Activated B cell treated with CpG ODN at 0.5 μM for 24 hours (primary cell): Measurements from ENCODE around the gene ARHGEF4. TPM values are rescaled to one million over a fixed set of nuclear protein-coding genes. Genes with fewer than 3 reads are reported as not detected.

Experiments
- ATAC-seq: fragments of 200-7000 bp; cut with Tn5 transposase; one replicate; pipeline ENCODE4 v1.10.0; 2021; ENCODE audit warnings: low read depth, mild to moderate bottlenecking, moderate library complexity
- CTCF ChIA-PET: fragments of 350-600 bp; sonication (Branson Sonifier 250); formaldehyde crosslinking; loops from one replicate; lab custom pipeline; 2021; ENCODE audit warnings: antibody characterized with exemption; lab: Charles Lee
- POLR2A ChIA-PET: fragments of 350-600 bp; sonication (Branson Sonifier 250); formaldehyde crosslinking; loops from one replicate; lab custom pipeline; 2021; ENCODE audit warnings: antibody characterized with exemption; lab: Charles Lee
- DNase-seq: peaks from one replicate; pipeline ENCODE4 v3.0.0; 2022
- H3K27ac Mint-ChIP-seq: one replicate; pipeline ENCODE4 v1.8.0; 2020; ENCODE audit warnings: mixed read lengths
- H3K27me3 Mint-ChIP-seq: one replicate; pipeline ENCODE4 v1.8.0; 2021; ENCODE audit warnings: mixed read lengths
- H3K36me3 Mint-ChIP-seq: one replicate; pipeline ENCODE4 v1.8.0; 2021; ENCODE audit warnings: low read depth, mixed read lengths
- H3K4me1 Mint-ChIP-seq: one replicate; pipeline ENCODE4 v1.8.0; 2021; ENCODE audit warnings: mixed read lengths
- H3K4me3 Mint-ChIP-seq: one replicate; pipeline ENCODE4 v1.8.0; 2020; ENCODE audit warnings: mild to moderate bottlenecking, mixed read lengths
- H3K9me3 Mint-ChIP-seq: one replicate; pipeline ENCODE4 v1.8.0; 2020; ENCODE audit warnings: mixed read lengths
- CTCF ChIP-seq: fragments of 200-600 bp; IDR thresholded peaks from one replicate; pipeline ENCODE4 v1.8.0; 2022; ENCODE audit warnings: antibody characterized with exemption, mild to moderate bottlenecking
- intact Hi-C: fragments of 100-400 bp; cut with micrococcal nuclease; formaldehyde crosslinking; loops from one replicate; pipeline ENCODE4 v1.15.1; 2024
- total RNA-seq: library from RNA; stranded (reverse); gene quantifications from 2 replicates; pipeline ENCODE4 v1.2.3, GENCODE V29; 2022

The ARHGEF4 gene
- total RNA-seq, 1 donor from 2014 or later = 0.29 TPM

GRCh38 chr2:130912471-130912870 lies 75.8 kb downstream of the ARHGEF4 start:
- no peak overlapping the region for H3K27ac Mint-ChIP-seq

GRCh38 chr2:130913891-130914290 lies 77.2 kb downstream of the ARHGEF4 start:
- H3K4me3 Mint-ChIP-seq = no peak overlapping the region
- DNase-seq (no peak), ATAC-seq (no peak)
- no peak for TF ChIP-seq CTCF
- H3K36me3 Mint-ChIP-seq = no peaks in the 10 kb centered on the region
- H3K27ac Mint-ChIP-seq = no peak overlapping the region
- peaks cover 24% of the 10 kb centered on the region for H3K27me3 Mint-ChIP-seq
- CTCF ChIA-PET = no interaction called here
- no peaks in the 10 kb centered on the region for H3K9me3 Mint-ChIP-seq
- no peaks in the 10 kb centered on the region for H3K4me1 Mint-ChIP-seq
- POLR2A ChIA-PET = no interaction called here
- intact Hi-C loops = no loop called here

More at GRCh38 chr2:130912471-130912870, 75.8 kb downstream of the ARHGEF4 start:
- CTCF ChIA-PET = no interaction called here
- H3K27me3 Mint-ChIP-seq = peaks cover 22% of the 10 kb centered on the region
- POLR2A ChIA-PET = no interaction called here
- H3K9me3 Mint-ChIP-seq = no peaks in the 10 kb centered on the region
- H3K4me1 Mint-ChIP-seq = no peaks in the 10 kb centered on the region
- H3K4me3 Mint-ChIP-seq = no peak overlapping the region
- TF ChIP-seq CTCF = no peak
- H3K36me3 Mint-ChIP-seq = no peaks in the 10 kb centered on the region
- no peak for DNase-seq
- intact Hi-C loops = no loop called here
- no peak for ATAC-seq

DNA sequence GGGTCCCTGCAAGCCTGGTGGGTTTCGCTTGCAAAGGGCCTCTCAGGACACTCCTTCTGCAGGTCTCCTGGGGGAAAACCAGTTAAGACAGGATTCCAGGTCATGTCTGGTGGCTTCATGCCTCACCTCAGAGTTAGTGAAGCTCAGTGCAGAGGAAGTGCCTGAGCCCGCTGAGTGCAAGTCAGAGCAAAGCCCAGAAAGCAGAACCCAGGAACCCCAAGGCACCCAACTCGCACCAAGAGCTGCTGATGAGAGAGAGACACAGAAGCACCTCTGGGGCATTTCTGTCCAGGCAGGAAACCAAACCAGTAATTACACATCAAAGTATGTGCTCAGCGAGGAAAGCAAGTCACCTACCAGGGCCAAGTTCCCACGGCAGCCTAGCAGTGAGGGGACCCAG lies 78.4 kb downstream of the ARHGEF4 start:
- DNase-seq = no peak
- no peak for ATAC-seq
- H3K36me3 Mint-ChIP-seq = no peaks in the 10 kb centered on the region
- TF ChIP-seq CTCF = no peak
- H3K27me3 Mint-ChIP-seq = peaks cover 24% of the 10 kb centered on the region
- H3K9me3 Mint-ChIP-seq = no peaks in the 10 kb centered on the region
- H3K4me1 Mint-ChIP-seq = no peaks in the 10 kb centered on the region
- no peak overlapping the region for H3K27ac Mint-ChIP-seq
- intact Hi-C loops = no loop called here
- H3K4me3 Mint-ChIP-seq = no peak overlapping the region
- ChIA-PET CTCF (no interaction called here), POLR2A (no interaction called here)

GRCh38 chr2:130915595-130916437 lies 79.1 kb downstream of the ARHGEF4 start:
- Mint-ChIP-seq H3K4me1 (no peaks in the 10 kb centered on the region), H3K4me3 (no peak overlapping the region), H3K27ac (no peak overlapping the region), H3K27me3 (peaks cover 24% of the 10 kb centered on the region), H3K36me3 (no peaks in the 10 kb centered on the region), H3K9me3 (no peaks in the 10 kb centered on the region)
- intact Hi-C loops = no loop called here
- ChIA-PET CTCF (no interaction called here), POLR2A (no interaction called here)
- DNase-seq = no peak
- no peak for TF ChIP-seq CTCF
- no peak for ATAC-seq

GRCh38 chr2:130916438-130916705 lies 79.7 kb downstream of the ARHGEF4 start:
- Mint-ChIP-seq H3K9me3 (no peaks in the 10 kb centered on the region), H3K27me3 (peaks cover 24% of the 10 kb centered on the region), H3K27ac (no peak overlapping the region), H3K4me1 (no peaks in the 10 kb centered on the region), H3K4me3 (no peak overlapping the region), H3K36me3 (no peaks in the 10 kb centered on the region)
- ChIA-PET CTCF (no interaction called here), POLR2A (no interaction called here)
- intact Hi-C loops = no loop called here
- DNase-seq (no peak), ATAC-seq (no peak)
- no peak for TF ChIP-seq CTCF
